ENCODE data around the gene TEX28.
A peak's percentile ranks its signal among the peaks of the same experiment; 100 is the strongest.
"Not testable (repeated sequence)": the region's sequence is repeated elsewhere in the genome, so short reads cannot be mapped to it uniquely, and the experiment has no call there.

TEX28 gene, protein sequence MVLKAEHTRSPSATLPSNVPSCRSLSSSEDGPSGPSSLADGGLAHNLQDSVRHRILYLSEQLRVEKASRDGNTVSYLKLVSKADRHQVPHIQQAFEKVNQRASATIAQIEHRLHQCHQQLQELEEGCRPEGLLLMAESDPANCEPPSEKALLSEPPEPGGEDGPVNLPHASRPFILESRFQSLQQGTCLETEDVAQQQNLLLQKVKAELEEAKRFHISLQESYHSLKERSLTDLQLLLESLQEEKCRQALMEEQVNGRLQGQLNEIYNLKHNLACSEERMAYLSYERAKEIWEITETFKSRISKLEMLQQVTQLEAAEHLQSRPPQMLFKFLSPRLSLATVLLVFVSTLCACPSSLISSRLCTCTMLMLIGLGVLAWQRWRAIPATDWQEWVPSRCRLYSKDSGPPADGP

DNA sequence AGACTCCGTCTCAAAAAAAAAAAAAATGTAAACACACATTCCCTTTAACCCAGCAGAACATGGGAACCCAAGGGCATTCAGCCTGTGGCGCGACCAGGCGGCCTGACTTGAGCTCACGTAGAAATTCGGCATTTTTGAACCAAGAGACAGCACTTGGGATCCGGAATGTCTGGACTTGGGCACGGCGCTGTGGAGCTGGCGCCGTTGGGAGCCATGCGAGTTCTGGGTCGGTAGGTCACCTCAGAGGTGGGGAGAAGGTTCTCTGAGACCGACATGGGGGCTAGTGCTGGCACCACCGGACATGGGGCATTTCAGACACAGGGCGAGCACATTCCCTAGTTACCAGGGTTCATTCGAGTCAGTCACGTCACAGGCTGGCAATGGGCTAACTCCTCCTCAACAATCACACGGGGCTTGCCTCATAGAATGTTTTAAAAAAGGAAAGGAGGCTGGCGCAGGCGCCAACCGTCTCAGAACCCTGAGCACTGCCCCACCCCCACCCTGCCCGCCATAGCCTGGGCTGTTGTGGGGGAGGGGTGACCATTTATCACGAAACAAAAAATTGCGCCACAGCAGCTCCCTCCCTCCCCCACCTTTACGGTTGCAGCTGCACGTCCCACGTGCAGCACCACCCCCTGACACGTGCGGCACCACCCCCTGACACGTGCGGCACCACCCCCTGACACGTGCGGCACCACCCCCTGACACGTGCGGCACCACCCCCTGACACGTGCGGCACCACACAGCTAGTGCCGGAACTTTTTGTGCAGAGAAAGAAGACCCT lies at the start of gene TEX28:
Gene TEX28, minus strand, starts transcription at position 334 of the 784 bp plus-strand sequence. CDS start 3,007 bp downstream, outside the sequence.
- TF ChIP-seq, protein P1, sequence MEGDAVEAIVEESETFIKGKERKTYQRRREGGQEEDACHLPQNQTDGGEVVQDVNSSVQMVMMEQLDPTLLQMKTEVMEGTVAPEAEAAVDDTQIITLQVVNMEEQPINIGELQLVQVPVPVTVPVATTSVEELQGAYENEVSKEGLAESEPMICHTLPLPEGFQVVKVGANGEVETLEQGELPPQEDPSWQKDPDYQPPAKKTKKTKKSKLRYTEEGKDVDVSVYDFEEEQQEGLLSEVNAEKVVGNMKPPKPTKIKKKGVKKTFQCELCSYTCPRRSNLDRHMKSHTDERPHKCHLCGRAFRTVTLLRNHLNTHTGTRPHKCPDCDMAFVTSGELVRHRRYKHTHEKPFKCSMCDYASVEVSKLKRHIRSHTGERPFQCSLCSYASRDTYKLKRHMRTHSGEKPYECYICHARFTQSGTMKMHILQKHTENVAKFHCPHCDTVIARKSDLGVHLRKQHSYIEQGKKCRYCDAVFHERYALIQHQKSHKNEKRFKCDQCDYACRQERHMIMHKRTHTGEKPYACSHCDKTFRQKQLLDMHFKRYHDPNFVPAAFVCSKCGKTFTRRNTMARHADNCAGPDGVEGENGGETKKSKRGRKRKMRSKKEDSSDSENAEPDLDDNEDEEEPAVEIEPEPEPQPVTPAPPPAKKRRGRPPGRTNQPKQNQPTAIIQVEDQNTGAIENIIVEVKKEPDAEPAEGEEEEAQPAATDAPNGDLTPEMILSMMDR (IDR thresholded peaks at IDR 0.05; ENCODE audit: insufficient read depth, missing control alignments): no peak
- DNase-seq (ENCODE audit: insufficient read length, low spot score) (no peak), FAIRE-seq (no peak)

DNA sequence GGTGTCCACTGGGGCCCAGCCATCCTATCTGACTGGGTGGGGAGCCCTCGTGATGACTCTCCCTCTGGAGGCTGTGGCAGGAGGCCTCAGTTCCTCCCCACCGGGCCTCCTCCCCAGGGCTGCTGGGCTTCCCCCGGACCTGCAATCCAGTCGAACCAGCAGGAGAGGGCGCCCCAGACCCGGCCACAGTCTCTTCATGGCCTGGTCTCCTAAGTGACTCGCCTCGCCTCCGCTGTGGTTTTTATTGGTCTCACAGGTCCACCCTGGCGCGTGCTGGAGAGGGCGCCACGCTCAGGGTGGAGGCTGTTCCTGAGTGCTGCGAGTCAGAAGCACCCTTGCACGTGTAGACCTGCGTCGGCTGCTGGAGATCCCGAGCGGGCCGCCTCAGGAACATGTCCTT lies 48.7 kb upstream of the TEX28 start:
- FAIRE-seq; DNase-seq (ENCODE audit: insufficient read length, low spot score): not testable (repeated sequence)

DNA sequence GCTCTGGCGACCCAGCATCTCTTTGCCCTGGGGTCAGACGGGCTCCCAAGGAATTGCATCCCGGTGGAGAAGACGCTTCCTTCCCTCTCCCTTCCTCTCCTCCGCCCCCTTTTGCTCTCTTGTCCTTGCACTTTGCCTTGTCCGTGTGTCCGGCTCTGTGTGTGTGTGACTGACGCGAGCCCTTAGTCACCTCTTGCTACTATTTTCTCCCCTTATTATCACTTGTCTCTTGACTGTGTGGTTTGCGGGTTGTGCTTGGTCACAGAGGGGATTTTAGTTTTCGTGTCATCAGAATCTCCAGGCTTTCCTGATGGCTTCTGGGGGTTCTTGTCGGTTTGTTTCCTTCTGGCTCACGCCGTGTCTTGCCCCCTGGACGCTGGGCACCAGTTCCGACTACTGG lies 48.1 kb upstream of the TEX28 start:
- FAIRE-seq: peak; percentile 92
- DNase-seq (ENCODE audit: insufficient read length, low spot score): not testable (repeated sequence)

DNA sequence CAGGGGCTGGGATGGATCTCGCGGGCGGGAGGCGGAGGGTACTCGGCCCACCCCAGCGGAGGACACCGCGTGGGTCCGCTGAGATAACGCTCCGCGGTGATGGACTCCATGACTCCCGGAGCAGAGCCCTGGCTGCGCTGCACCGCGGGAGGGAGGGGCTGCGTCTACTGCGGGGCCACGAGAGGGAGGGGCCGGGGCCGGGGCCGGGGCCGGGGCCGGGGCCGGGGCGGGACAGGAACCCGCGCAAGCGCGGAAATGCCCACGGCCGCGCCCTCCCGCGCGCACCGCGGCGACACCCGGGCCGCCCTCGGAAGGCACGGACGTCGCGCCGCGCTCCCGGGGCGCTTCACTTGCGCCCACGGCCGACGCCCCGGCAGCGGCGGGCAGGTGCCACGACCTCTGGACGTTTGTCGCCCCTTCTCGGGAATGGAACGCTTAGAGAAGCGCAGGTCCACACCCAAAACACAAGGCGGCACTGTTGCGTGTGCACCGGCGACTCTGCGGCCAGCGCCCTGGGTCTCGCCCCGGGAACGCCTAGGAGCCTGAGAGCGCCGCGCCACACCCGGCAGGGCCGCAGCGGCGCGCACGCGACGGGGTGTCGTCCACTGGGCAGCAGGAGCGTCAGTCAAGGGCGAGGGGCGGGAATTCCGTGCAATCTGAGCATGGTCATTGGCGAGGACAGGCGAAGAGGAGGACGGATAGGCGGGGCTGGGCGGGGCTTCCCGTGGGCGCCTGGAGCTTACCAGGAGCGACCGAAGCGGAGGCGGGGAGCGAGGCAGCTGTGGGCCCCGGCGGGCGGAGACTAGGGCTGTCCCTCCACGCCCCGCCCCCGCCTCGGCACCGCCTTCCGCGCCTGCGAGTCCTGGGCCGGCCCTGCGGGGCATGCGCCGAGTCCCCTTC lies 46.7 kb upstream of the TEX28 start:
- not testable (repeated sequence) for FAIRE-seq; DNase-seq (ENCODE audit: insufficient read length, low spot score)

DNA sequence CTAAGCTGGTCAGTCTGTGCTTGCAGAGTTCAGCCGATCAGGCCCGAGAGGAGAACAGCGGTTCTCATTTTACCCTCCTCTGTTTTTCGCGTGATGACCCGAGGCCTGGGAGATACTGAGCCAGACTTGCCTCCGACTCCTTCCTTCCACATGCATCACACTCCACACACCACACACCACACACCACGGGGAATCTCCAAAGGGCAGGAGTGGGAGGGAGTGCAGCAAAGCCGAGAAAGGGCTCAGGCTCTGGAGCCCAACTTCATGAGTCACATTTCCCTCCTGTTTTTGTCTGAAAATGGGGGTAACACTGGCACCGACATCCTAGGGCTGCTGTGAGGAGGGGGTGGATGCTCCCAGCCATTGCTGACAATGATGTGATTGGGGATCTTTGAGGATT lies 39.6 kb upstream of the TEX28 start:
- DNase-seq (ENCODE audit: insufficient read length, low spot score) (no peak), FAIRE-seq (no peak)
- TF ChIP-seq, protein P1 (IDR thresholded peaks at IDR 0.05; ENCODE audit: insufficient read depth, missing control alignments): no peak

DNA sequence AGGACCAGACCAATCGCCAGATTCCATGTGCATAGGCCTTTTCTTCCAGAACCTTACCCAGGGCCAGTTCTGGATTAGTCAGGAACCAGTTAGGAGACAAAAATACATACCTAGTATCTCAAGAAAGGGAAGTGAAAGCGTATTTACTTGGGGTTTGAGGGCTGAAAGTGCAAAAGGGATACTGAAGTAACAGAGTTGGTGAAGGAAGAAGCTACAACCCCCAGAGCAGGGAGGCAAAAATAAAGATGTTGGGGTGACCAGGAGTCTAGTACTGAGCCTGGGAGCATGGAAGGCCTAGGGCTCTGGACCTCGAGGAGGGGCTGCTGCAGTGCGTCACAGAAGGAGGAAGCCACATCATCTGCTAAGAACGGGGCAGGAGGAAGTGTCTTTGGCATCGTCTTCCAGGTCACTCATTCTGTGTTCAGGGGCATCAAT lies 38.9 kb upstream of the TEX28 start:
- DNase-seq (ENCODE audit: insufficient read length, low spot score) (no peak), FAIRE-seq (no peak)
- TF ChIP-seq, protein P1 (IDR thresholded peaks at IDR 0.05; ENCODE audit: insufficient read depth, missing control alignments): no peak

DNA sequence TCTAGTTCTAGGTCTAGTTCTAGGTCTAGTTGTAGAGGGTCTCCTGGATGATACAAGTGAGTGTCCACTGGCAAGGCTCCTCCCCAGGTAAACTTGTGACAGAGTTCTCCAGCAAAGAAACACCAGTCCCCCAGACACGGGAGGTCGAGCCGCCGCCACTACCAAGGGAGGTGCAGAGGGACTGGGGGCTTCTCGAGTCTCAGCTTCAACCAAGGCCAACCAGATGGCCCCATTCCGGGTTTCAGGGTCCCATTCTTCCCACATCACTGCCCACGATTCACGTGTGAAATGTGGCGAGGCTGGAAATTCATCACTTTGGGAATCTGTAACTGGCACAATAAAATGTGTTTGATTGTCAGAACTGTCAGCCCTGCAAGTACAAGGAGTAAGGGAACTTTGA lies 38.2 kb upstream of the TEX28 start:
- no peak for FAIRE-seq
- no peak for DNase-seq (ENCODE audit: insufficient read length, low spot score)
- TF ChIP-seq, protein P1 (IDR thresholded peaks at IDR 0.05; ENCODE audit: insufficient read depth, missing control alignments): no peak

DNA sequence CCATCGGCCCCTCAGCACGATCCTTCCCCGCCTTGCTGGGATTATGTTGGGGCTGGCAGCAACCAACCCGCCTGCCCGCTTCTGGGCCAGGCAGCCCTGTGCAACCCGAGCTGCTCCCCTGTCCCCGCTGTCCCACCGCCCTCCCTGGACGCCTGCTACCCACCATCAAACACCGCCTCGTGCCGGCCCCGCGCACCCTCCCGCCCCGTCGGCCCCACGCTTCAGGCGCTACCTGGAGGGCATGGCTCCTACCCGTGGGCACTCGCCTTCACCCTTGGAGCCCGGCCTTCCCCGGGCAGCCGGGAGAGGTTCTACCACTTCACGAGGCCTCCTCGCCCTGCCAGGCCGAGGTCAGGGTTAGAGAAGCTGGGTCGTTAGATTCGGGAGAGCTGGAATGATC lies 37.6 kb upstream of the TEX28 start:
- DNase-seq (ENCODE audit: insufficient read length, low spot score) (no peak), FAIRE-seq (no peak)
- TF ChIP-seq, protein P1 (IDR thresholded peaks at IDR 0.05; ENCODE audit: insufficient read depth, missing control alignments): no peak

Data from D721Med (cell line).